Endothelial cell of umbilical vein (primary cell): ENCODE data around the gene OSBPL6. TPM values are rescaled to one million over a fixed set of nuclear protein-coding genes. Genes with fewer than 3 reads are reported as not detected.

Experiments
- BruUV-seq: library from RNA; stranded (reverse); fragments of 400-500 nt; replicated peaks from 2 replicates; lab custom pipeline; 2021; lab: Mats Ljungman, UMichigan
- CTCF ChIA-PET: fragments of 300-600, 350-600 bp; sonication (Branson Sonifier 250); formaldehyde crosslinking; loops from one replicate; lab custom pipeline; 2021; ENCODE audit warnings: antibody characterized with exemption, inconsistent platforms; lab: Charles Lee
- POLR2A ChIA-PET: fragments of 300-600, 350-600 bp; sonication (Branson Sonifier 250); formaldehyde crosslinking; loops from one replicate; lab custom pipeline; 2021; ENCODE audit warnings: antibody characterized with exemption, inconsistent platforms; lab: Charles Lee
- DNase-seq: peaks from one replicate; pipeline ENCODE4 v3.0.0-alpha.2; 2011; ENCODE audit warnings: low read depth, low spot score
- FAIRE-seq: peaks from 2 replicates; lab custom pipeline; 2011; peaks lifted over from hg19 to GRCh38; lab: Jason Lieb, UNC
- H2AFZ ChIP-seq: 2 replicates; pipeline ENCODE4 v1.6.0; 2012; ENCODE audit warnings: low read depth, low read length, control low read depth, inconsistent platforms
- H3K27ac ChIP-seq: 2 replicates; pipeline ENCODE4 v1.5.1; 2011; ENCODE audit warnings: low read depth, mild to moderate bottlenecking, control low read depth, low read length, moderate library complexity; ENCODE audit not compliant: insufficient read depth
- H3K27me3 ChIP-seq, 2 experiments: 2 replicates each; pipeline versions ENCODE4 v1.6.0 to v1.6.1; 2011; ENCODE audit warnings: low read length in 2 of 2, mixed read lengths in 1 of 2; ENCODE audit not compliant: control insufficient read depth in 2 of 2, insufficient read depth in 2 of 2
- H3K36me3 ChIP-seq, 2 experiments: 2 replicates in 1 of 2; 3 replicates in 1 of 2; pipeline ENCODE4 v1.5.1; 2011; ENCODE audit warnings: low read length in 2 of 2, mild to moderate bottlenecking in 1 of 2, moderate library complexity in 1 of 2; ENCODE audit not compliant: control insufficient read depth in 2 of 2, insufficient read depth in 2 of 2; ENCODE audit errors: extremely low read depth in 1 of 2
- H3K4me1 ChIP-seq: 3 replicates; pipeline ENCODE4 v1.5.1; 2011; ENCODE audit warnings: mild to moderate bottlenecking, low read length; ENCODE audit not compliant: control insufficient read depth, insufficient read depth; ENCODE audit errors: extremely low read depth
- H3K4me2 ChIP-seq: 2 replicates; pipeline ENCODE4 v1.6.1; 2011; ENCODE audit warnings: low read length, control low read depth, mixed read lengths; ENCODE audit not compliant: insufficient read depth
- H3K4me3 ChIP-seq, 3 experiments: fragments of 200-600 bp in 1 of 3; sonication (generic), shearing (Covaris generic) in 1 of 3; replicated peaks in 1 of 3; 2 replicates each; pipeline ENCODE4 v1.5.1; 2011 to 2016; ENCODE audit warnings: control low read depth in 3 of 3, low read length in 3 of 3, mild to moderate bottlenecking in 2 of 3, inconsistent platforms in 1 of 3, low read depth in 1 of 3, moderate library complexity in 1 of 3; ENCODE audit not compliant: insufficient read depth in 1 of 3
- H3K79me2 ChIP-seq: 2 replicates; pipeline ENCODE4 v1.6.0; 2012; ENCODE audit warnings: low read length, inconsistent platforms; ENCODE audit not compliant: control insufficient read depth, insufficient read depth
- H3K9ac ChIP-seq: replicated peaks from 2 replicates; pipeline ENCODE3; 2011; ENCODE audit warnings: low read length, control low read depth; ENCODE audit not compliant: insufficient read depth; ENCODE audit errors: extremely low read depth
- H3K9me1 ChIP-seq: replicated peaks from 3 replicates; pipeline ENCODE4 v1.6.0; 2011; ENCODE audit warnings: mild to moderate bottlenecking, low read length; ENCODE audit not compliant: control insufficient read depth, insufficient read depth; ENCODE audit errors: extremely low read depth
- H3K9me3 ChIP-seq: replicated peaks from 2 replicates; pipeline ENCODE4 v1.5.1; 2012; ENCODE audit warnings: low read length, inconsistent platforms; ENCODE audit not compliant: control insufficient read depth, insufficient read depth
- H4K20me1 ChIP-seq: replicated peaks from 2 replicates; pipeline ENCODE3; 2011; ENCODE audit warnings: mild to moderate bottlenecking, low read length; ENCODE audit not compliant: control insufficient read depth, insufficient read depth; ENCODE audit errors: extremely low read depth
- EZH2 ChIP-seq: IDR thresholded peaks from 2 replicates; pipeline ENCODE4 v1.6.1; 2012; ENCODE audit warnings: borderline replicate concordance, low read depth, mild to moderate bottlenecking, moderate library complexity, low read length, inconsistent platforms; ENCODE audit not compliant: severe bottlenecking
- FOS ChIP-seq: IDR thresholded peaks from 2 replicates; pipeline ENCODE4 v1.6.1; 2011; ENCODE audit warnings: mild to moderate bottlenecking, low read length, moderate library complexity, borderline replicate concordance; ENCODE audit not compliant: insufficient read depth
- GATA2 ChIP-seq: IDR thresholded peaks from 2 replicates; pipeline ENCODE4 v1.7.0; 2011; ENCODE audit warnings: low read depth, mild to moderate bottlenecking, moderate library complexity, mixed read lengths, low read length; ENCODE audit not compliant: insufficient read length, insufficient read depth
- JUN ChIP-seq: IDR thresholded peaks from 2 replicates; pipeline ENCODE4 v1.6.1; 2011; ENCODE audit warnings: borderline replicate concordance, low read depth; ENCODE audit not compliant: insufficient read length, insufficient read depth
- MYC ChIP-seq: IDR thresholded peaks from one replicate; pipeline ENCODE4 v1.6.1; 2011; ENCODE audit warnings: mild to moderate bottlenecking, low read depth, low read length
- POLR2A ChIP-seq: IDR thresholded peaks from 2 replicates; pipeline ENCODE4 v1.6.1; 2012; ENCODE audit warnings: low read depth, mild to moderate bottlenecking, control low read depth, low read length
- POLR2AphosphoS5 ChIP-seq: IDR thresholded peaks from 2 replicates; pipeline ENCODE4 v1.6.1; 2012; ENCODE audit warnings: low read depth, mild to moderate bottlenecking, control low read depth, low read length, moderate library complexity; ENCODE audit not compliant: insufficient read depth
- dilution Hi-C: fragments of 300-500 bp; cut with MboI; formaldehyde crosslinking; loops from one replicate; pipeline ENCODE4 v1.15.0; 2019; ENCODE audit warnings: low sequenced_read_pairs; ENCODE audit not compliant: extremely low pct_ligation_motif_present
- intact Hi-C: fragments of 100-400 bp; cut with micrococcal nuclease; formaldehyde crosslinking; loops from one replicate; pipeline ENCODE4 v1.10.0; 2022
- polyA plus RNA-seq, 4 experiments: library from polyadenylated mRNA; depleted of rRNA in 3 of 4; stranded (reverse) in 3 of 4; unstranded in 1 of 4; fragments of >200 nt; gene quantifications; 2 replicates each; pipeline versions ENCODE4 v1.2.1 to v1.2.3, GENCODE V29; 2011 to 2012; ENCODE audit warnings: missing spikeins in 1 of 4
- total RNA-seq: library from RNA; stranded (reverse); gene quantifications from 2 replicates; pipeline ENCODE4 v1.2.3, GENCODE V29; 2021
- TF ChIP-seq, protein P1 (sequence below): IDR thresholded peaks from 2 replicates; pipeline ENCODE4 v1.6.1; 2011; ENCODE audit not compliant: insufficient read depth, insufficient read length
- TF ChIP-seq, protein P2 (sequence below), 2 donors: IDR thresholded peaks; 1 replicate in 1 of 2; 2 replicates in 1 of 2; pipeline ENCODE4 v1.5.1; 2011; ENCODE audit warnings: low read length in 2 of 2, mild to moderate bottlenecking in 2 of 2, moderate library complexity in 2 of 2, control low read depth in 1 of 2, inconsistent platforms in 1 of 2, low read depth in 1 of 2; ENCODE audit not compliant: insufficient read depth in 1 of 2; ENCODE audit errors: extremely low read depth in 1 of 2

Gene OSBPL6
- total and polyA plus RNA-seq, 2 donors (not counting 3 experiments of a cell fraction or from before 2014, with no cell fraction given): 1.5 to 2.3 TPM

DNA sequence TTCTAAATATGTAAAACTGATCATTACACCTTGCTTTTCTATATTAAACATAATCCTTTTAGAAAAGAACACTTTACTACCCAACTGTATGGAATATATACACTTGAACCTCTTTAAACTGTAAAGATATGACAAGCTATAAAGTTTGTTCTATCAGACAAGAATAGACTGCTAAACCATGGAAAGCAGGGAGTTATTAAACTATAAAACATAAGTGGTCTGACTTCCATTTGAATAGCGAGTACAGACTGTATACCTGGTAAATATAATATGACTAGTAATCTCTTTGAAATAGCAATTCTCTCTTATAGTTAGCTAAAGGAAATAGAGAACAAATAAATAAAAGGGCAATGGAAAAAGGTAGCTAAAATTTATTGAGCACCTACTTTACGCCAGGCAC is 131.0 kb downstream of the OSBPL6 start:
- ChIA-PET POLR2A (no interaction called here), CTCF (interaction anchor here (1.3 to 2.1 kb wide), 4 partner anchors 20 to 193 kb away, joined by 3 to 9 read pairs (median 4); no protein-coding TSS in a partner anchor)
- no peaks in the 10 kb centered on the region for H3K79me2 ChIP-seq
- no peaks in the 10 kb centered on the region for H3K36me3 ChIP-seq
- H3K4me1 ChIP-seq: no peaks in the 10 kb centered on the region
- no peaks in the 10 kb centered on the region for H3K9me3 ChIP-seq
- no peaks in the 10 kb centered on the region for H4K20me1 ChIP-seq
- no peak for FAIRE-seq
- H3K9ac ChIP-seq: no peak overlapping the region
- H3K9me1 ChIP-seq: no peaks in the 10 kb centered on the region
- no TSS peak for BruUV-seq
- dilution Hi-C loops: no loop called here
- no peaks in the 10 kb centered on the region for H3K27me3 ChIP-seq
- no peak overlapping the region for H3K4me2 ChIP-seq
- no peak overlapping the region for H3K27ac ChIP-seq
- intact Hi-C loops: no loop called here
- TF ChIP-seq JUN (no peak), MYC (no peak), POLR2A (no peak), GATA2 (no peak), POLR2AphosphoS5 (no peak), EZH2 (no peak), FOS (no peak)
- TF ChIP-seq, protein P1, sequence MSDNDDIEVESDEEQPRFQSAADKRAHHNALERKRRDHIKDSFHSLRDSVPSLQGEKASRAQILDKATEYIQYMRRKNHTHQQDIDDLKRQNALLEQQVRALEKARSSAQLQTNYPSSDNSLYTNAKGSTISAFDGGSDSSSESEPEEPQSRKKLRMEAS: no peak
- TF ChIP-seq, protein P2, sequence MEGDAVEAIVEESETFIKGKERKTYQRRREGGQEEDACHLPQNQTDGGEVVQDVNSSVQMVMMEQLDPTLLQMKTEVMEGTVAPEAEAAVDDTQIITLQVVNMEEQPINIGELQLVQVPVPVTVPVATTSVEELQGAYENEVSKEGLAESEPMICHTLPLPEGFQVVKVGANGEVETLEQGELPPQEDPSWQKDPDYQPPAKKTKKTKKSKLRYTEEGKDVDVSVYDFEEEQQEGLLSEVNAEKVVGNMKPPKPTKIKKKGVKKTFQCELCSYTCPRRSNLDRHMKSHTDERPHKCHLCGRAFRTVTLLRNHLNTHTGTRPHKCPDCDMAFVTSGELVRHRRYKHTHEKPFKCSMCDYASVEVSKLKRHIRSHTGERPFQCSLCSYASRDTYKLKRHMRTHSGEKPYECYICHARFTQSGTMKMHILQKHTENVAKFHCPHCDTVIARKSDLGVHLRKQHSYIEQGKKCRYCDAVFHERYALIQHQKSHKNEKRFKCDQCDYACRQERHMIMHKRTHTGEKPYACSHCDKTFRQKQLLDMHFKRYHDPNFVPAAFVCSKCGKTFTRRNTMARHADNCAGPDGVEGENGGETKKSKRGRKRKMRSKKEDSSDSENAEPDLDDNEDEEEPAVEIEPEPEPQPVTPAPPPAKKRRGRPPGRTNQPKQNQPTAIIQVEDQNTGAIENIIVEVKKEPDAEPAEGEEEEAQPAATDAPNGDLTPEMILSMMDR (IDR thresholded peaks at IDR 0.05; ENCODE audit: extremely low read depth in 1 of 2, insufficient read depth in 1 of 2, low read depth in 1 of 2, low read length in 2 of 2): no peak
- H2AFZ ChIP-seq: no peak overlapping the region
- no peak for DNase-seq
- no peak overlapping the region for H3K4me3 ChIP-seq
